Measurements from ENCODE around the gene OPRM1.

GRCh38 chr6:154187714-154188113 lies 148.7 kb downstream of the OPRM1 start:
- TF ChIP-seq, protein P1, sequence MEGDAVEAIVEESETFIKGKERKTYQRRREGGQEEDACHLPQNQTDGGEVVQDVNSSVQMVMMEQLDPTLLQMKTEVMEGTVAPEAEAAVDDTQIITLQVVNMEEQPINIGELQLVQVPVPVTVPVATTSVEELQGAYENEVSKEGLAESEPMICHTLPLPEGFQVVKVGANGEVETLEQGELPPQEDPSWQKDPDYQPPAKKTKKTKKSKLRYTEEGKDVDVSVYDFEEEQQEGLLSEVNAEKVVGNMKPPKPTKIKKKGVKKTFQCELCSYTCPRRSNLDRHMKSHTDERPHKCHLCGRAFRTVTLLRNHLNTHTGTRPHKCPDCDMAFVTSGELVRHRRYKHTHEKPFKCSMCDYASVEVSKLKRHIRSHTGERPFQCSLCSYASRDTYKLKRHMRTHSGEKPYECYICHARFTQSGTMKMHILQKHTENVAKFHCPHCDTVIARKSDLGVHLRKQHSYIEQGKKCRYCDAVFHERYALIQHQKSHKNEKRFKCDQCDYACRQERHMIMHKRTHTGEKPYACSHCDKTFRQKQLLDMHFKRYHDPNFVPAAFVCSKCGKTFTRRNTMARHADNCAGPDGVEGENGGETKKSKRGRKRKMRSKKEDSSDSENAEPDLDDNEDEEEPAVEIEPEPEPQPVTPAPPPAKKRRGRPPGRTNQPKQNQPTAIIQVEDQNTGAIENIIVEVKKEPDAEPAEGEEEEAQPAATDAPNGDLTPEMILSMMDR (IDR thresholded peaks at IDR 0.05) = no peak
- TF ChIP-seq POLR2A (IDR thresholded peaks at IDR 0.05) = no peak

Data from gastroesophageal sphincter (tissue), 3 donors.